ENCODE results near the gene PRAC2.
"Not testable (repeated sequence)": the region's sequence is repeated elsewhere in the genome, so short reads cannot be mapped to it uniquely, and the experiment has no call there.

The PRAC2 gene

GRCh38 chr17:48722915-48723422 lies at the start of gene PRAC2:
Gene PRAC2 (plus strand): TSS chr17:48723185. CDS start chr17:48724411, 1,226 bp downstream.
- no peak for DNase-seq

DNA sequence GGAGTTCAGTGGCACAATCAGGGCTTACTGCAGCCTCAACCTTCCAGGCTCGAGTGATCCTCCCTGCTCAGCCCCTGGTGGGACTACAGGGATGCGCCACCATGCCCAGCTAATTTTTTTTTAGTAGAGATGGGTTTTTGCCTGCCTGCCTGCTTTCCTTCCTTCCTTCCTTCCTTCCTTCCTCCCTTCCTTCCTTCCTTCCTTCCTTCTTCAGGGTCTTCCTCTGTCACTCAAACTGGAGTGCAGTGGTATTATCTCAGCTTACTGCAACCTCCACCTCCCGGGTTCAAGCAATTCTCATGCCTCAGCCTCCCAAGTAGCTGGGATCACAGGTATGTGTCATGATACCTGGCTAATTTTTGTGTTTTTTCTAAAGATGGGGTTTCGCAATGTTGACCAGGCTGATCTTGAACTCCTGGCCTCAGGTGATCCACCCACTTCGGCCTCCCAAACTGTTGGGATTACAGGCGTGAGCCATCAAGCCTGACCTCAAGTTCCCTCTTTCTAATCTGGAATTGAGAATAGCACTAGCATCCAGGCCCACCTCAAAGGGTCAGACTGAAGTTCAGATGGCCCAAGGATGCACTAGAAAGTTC lies 45.9 kb upstream of the PRAC2 start:
- DNase-seq, result no peak

- DNase-seq, result peak; percentile 73
Measured at GRCh38 chr17:48678141-48678971, 44.6 kb upstream of the PRAC2 start.

DNA sequence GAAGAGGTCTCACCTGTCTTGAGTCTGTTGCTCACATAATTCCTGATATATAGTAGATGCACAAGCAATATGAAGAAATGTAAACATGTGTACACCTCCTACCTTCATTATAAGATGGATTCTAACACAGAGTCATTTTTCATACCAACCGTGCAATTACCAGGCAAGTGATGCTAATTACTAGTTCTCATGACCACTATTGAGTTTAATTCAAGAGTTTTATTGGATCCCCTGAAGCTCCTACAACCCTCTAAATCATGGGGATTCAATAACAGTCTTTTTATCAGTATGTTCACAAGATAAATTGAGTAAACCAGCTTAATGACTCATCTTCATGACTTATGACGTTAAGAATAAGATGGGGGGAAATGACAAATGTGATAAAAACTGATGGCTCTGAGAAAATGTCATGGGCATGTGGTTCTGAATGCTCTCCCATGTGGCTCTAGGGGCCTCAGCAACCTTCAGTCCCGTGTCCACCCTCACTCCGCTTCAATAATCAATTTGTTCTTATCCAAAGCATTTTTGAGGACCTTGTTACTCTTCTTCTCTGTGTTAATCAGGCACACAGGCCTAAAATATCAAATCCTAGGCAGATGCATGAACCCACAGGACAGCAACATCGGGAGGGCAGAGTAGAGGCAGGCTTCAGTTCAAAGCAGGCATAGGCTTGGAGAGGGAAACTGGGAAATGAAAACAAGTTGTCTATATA lies 43.4 kb upstream of the PRAC2 start:
- no peak for DNase-seq

DNA sequence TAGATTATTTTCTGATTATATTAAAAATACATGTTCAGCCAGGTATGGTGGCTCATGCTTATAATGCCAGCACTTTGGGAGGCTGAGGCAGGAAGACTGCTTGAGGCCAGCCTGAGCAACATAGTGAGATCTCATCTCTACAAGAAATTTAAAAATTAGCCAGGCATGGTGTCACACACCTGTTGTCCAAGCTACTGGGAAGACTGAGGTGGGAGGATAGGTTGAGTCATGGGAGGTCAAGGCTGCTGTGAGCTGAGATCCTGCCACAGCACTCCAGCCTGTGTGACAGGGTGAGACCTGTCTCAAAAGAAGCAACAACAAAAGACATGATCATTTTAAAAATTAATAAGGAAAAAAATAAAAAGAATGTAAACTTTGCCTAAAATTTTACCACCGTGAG lies 41.4 kb upstream of the PRAC2 start:
- DNase-seq, result no peak

GRCh38 chr17:48690655-48691054 lies 32.3 kb upstream of the PRAC2 start:
- no peak for DNase-seq

DNA sequence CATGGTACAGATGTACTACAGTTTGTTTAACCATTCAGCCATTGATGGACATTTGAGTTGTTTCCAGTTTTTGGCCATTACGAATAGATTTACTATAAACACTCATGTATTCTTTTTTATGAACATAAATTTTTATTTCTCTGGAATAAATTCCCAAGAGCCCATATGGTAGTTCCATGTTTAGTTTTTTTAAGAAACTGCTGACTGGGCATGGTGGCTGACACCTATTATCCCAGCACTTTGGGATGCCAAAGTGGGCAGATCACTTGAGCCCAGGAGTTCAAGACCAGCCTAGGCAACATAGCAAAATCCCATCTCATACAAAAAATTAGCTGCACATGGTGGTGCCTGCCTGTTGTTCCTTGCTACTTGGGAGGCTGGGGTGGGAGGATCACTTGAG lies 30.9 kb upstream of the PRAC2 start:
- no peak for DNase-seq

DNA sequence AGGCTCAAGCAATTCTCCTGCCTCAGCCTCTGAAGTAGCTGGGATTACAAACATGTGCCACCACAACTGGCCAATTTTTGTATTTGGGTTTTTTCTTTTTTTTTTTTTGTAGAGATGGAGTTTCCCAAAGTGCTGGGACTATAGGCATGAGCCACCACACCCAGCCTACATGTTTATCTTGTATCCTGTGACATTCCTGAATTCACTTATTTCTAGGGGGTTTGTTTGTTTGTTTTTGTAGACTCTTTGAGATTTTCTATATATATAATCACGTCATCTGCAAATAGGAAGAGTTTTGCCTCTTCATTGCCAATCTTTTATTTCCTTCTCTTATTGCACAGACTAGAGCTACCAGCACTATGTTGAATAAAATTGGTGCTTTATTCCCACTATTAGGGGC lies 29.8 kb upstream of the PRAC2 start:
- no peak for DNase-seq

DNA sequence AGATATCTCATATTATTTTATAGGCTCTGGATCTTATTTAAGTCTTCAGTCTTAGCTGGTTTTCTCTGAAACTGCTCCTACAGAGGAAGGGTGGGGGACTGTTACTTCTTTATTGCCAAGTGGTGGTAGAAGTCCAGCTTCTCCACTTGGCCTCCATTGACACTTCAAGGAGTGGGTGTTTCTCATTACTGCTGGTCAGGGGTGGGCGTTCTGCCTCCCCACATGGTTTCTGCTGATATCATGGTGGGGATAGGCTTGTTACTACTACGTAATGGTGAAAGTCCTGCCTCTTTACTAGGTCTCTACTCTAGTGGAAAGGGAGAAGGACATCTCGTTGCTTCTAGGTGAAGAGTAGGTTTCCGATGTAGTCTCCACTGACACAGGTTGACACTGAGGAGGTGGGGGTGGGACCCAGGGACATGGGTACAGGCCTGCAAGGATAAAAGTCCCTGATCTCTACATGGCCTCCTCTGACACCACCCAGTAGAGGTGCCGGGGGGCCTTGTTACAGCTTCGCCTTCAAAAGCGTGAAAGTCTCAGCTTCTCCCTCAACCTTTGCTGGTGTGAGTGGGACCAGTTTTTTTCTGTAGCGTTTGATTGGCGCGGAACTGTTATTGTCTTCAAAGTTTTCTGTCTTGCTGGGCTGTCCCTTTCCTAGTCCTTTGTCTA lies 21.0 kb upstream of the PRAC2 start:
- no peak for DNase-seq

DNA sequence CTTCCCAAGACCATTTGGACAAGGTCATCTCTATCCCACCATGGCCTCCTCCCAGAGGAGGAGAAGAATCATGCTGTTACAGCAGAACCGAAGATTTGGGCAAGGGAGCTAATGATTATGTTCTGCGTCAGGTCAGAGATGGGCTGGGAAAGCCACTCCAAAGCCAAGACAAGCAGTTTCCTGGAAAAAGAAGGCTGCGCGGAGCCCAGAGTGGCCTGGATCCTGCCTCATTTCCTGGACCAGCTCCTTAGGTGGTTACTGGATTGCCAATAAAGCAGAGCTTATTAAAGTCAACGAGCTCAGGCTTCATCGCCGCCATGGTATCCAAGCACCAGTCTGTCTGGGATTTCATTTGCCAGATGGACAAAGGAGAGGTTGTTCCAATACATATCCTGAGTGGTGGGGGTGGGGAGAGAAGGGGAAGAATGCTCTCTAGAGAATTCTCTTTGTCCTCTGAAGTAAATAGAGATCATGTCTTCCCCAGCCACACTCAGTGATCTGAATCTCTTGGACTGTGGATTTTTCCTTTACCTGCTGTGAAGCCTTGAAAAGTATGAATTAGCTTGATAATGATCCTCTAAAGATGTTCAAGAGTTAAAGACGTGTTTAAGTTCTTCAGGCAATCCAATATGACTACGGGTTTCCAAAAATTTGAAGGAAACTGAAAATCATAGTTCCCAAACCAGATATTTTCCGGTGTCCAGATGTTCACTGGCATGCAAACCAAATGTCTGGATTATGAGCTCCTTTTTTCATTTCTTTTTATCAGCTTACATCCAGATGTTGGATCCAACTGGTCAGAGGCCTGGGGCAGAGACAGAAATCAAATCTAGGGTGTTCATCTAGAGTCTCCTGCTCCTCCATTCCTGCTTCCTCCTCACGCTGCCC lies 18.4 kb upstream of the PRAC2 start:
- no peak for DNase-seq

GRCh38 chr17:48711128-48711527 lies 11.9 kb upstream of the PRAC2 start:
- DNase-seq, result no peak

GRCh38 chr17:48715496-48716399 lies 7.2 kb upstream of the PRAC2 start:
- no peak for DNase-seq

- DNase-seq, result not testable (repeated sequence)
Measured at GRCh38 chr17:48716549-48716948, 6.4 kb upstream of the PRAC2 start.

GRCh38 chr17:48717367-48718226 lies 5.4 kb upstream of the PRAC2 start:
- no peak for DNase-seq

GRCh38 chr17:48718227-48718760 lies 4.7 kb upstream of the PRAC2 start:
- DNase-seq, result no peak

DNA sequence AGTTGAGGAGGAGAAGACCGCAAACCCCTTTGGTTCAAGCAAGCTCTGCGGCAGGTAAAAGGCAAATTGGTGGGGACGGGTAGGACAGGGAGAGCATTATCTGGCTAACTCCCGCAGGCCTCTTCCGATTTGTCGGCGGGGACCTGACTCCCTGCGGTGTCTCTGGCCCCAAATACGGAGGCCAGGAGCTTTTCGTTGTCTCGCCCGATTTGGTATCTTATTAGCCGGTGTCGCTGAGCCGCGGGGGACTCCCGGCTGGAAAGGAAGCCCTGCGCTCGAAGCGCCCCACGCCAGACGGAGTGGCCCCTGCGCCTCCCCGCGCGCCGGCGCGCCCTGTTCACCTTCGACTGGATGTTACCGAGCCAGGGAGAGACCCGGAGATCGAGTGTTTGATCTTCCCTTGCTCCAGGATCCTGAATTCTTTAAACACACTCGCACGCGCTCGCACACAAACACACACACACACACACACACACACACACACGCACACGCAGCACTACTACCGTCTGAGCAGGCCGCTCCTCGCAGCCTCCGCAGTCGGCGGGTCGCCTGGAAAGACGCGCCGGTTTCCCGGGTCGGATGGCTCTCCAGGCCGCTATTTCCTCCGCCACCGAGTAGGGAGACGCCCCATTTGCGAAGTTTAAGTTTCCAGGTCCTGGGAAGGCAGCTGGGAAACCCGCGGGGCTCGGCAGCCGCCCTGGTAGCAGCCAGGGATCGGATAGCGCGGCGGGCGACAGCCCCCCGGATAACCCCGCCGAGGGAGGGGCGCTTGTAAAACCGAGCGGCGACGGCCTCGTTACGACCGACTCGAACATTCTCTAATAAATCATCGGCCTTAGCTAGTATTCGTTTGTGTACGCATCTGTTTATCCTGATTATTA lies 4.0 kb upstream of the PRAC2 start:
- DNase-seq, result no peak

- DNase-seq, result no peak
Measured at GRCh38 chr17:48719642-48720265, 3.2 kb upstream of the PRAC2 start.
